Measurements from ENCODE around the gene SEC31A. TPM values are rescaled to one million over a fixed set of nuclear protein-coding genes. Genes with fewer than 3 reads are reported as not detected.

Gene SEC31A
- total RNA-seq, 1 experiment from 2014 or later = 189 TPM

Other genes starting within 250 kb of the SEC31A start
- gene SCD5, start 92.4 kb downstream of the SEC31A start, total RNA-seq (2014; rRNA removed) = 23.8 and 31.3 TPM in 2 replicates
- 1.8 and 2.3 TPM in 2 replicates for gene THAP9, start 9.6 kb upstream of the SEC31A start, total RNA-seq (2014; rRNA removed)
- gene LIN54, start 119.7 kb upstream of the SEC31A start, total RNA-seq (2014; rRNA removed) = 26.0 and 29.4 TPM in 2 replicates
- 59.2 and 65.0 TPM in 2 replicates for gene COPS4, start 144.0 kb upstream of the SEC31A start, total RNA-seq (2014; rRNA removed)
- gene PLAC8, start 223.6 kb upstream of the SEC31A start, total RNA-seq (2014; rRNA removed) = 9.2 and 12.5 TPM in 2 replicates

All from LHCN-M2 (cell line).